Measurements from ENCODE around the gene MPND. TPM values are rescaled to one million over a fixed set of nuclear protein-coding genes. Genes with fewer than 3 reads are reported as not detected.

MPND gene
- total and polyA plus RNA-seq, 5 donors from 2014 or later: 4.9 to 12.2 (median 5.9) TPM

- Mint-ChIP-seq H3K36me3 (no peaks in the 10 kb centered on the region), H3K27me3 (peaks cover 4% of the 10 kb centered on the region), H3K27ac (peak overlapping the region; percentile 88 to 91 (median 91)), H3K4me3 (peak overlapping the region; percentile 85 to 91 (median 90)), H3K4me1 (peaks cover 0 to 51% (median 11%) of the 10 kb centered on the region in 4 donors), H3K9me3 (peaks cover 0 to 2% (median 0%) of the 10 kb centered on the region in 7 donors)
- peak overlapping the region; percentile 44 for H3K4me3 ChIP-seq (ENCODE audit: low read depth, low read length)
- ATAC-seq (ENCODE audit: low read depth in 2 of 2) (peak in 1 of 2 donors; percentile 17), DNase-seq (no peak)
- H3K4me1 ChIP-seq (ENCODE audit: control insufficient read depth, insufficient read depth, low read length, poor library complexity, severe bottlenecking): peaks cover 15% of the 10 kb centered on the region
- H3K9me3 ChIP-seq (ENCODE audit: control insufficient read depth in 2 of 2, low read length in 2 of 2): no peaks in the 10 kb centered on the region
- no peaks in the 10 kb centered on the region for H3K36me3 ChIP-seq (ENCODE audit: control insufficient read depth, insufficient read depth, low read length)
- no peak overlapping the region for H3K27ac ChIP-seq (ENCODE audit: insufficient read depth, low read length, poor library complexity, severe bottlenecking)
- H3K27me3 ChIP-seq (ENCODE audit: control insufficient read depth, insufficient read depth, low read length): no peaks in the 10 kb centered on the region
Observed at GRCh38 chr19:4301590-4302242, 41.6 kb upstream of the MPND start.

- peak in 1 of 2 donors; percentile 4 for ATAC-seq (ENCODE audit: low read depth in 2 of 2)
- no peaks in the 10 kb centered on the region for H3K27me3 ChIP-seq (ENCODE audit: control insufficient read depth, insufficient read depth, low read length)
- peaks cover 15% of the 10 kb centered on the region for H3K4me1 ChIP-seq (ENCODE audit: control insufficient read depth, insufficient read depth, low read length, poor library complexity, severe bottlenecking)
- Mint-ChIP-seq H3K4me1 (peaks cover 0 to 51% (median 11%) of the 10 kb centered on the region in 4 donors), H3K4me3 (peak within 1 kb of the TSS; percentile 85 to 91 (median 90)), H3K9me3 (peaks cover 0 to 2% (median 0%) of the 10 kb centered on the region in 7 donors), H3K27ac (peak within 1 kb of the TSS; percentile 88 to 91 (median 91)), H3K27me3 (peaks cover 4% of the 10 kb centered on the region), H3K36me3 (no peaks in the 10 kb centered on the region)
- H3K27ac ChIP-seq (ENCODE audit: insufficient read depth, low read length, poor library complexity, severe bottlenecking): no peak within 1 kb of the TSS
- H3K4me3 ChIP-seq (ENCODE audit: low read depth, low read length): peak within 1 kb of the TSS; percentile 44
- H3K36me3 ChIP-seq (ENCODE audit: control insufficient read depth, insufficient read depth, low read length): no peaks in the 10 kb centered on the region
- H3K9me3 ChIP-seq (ENCODE audit: control insufficient read depth in 2 of 2, low read length in 2 of 2): no peaks in the 10 kb centered on the region
- peak in 1 of 3 donors; percentile 30 for DNase-seq
Observed at GRCh38 chr19:4302243-4302640, 41.1 kb upstream of the MPND start, which contains the start of gene TMIGD2. Gene TMIGD2 (minus strand): TSS chr19:4302389. CDS start chr19:4302385, 4 bp downstream.

GRCh38 chr19:4303819-4304537, 39.4 kb upstream of the MPND start:
- H3K4me3 ChIP-seq (ENCODE audit: low read depth, low read length): no peak overlapping the region
- Mint-ChIP-seq H3K9me3 (no peaks in the 10 kb centered on the region), H3K4me1 (peaks cover 0 to 47% (median 7%) of the 10 kb centered on the region in 4 donors), H3K27ac (no peak overlapping the region), H3K36me3 (no peaks in the 10 kb centered on the region), H3K4me3 (peak overlapping the region; percentile 23 to 84 (median 51)), H3K27me3 (peaks cover 4% of the 10 kb centered on the region)
- H3K9me3 ChIP-seq (ENCODE audit: control insufficient read depth in 2 of 2, low read length in 2 of 2): no peaks in the 10 kb centered on the region
- no peaks in the 10 kb centered on the region for H3K36me3 ChIP-seq (ENCODE audit: control insufficient read depth, insufficient read depth, low read length)
- no peak for DNase-seq
- no peaks in the 10 kb centered on the region for H3K27me3 ChIP-seq (ENCODE audit: control insufficient read depth, insufficient read depth, low read length)
- no peak for ATAC-seq (ENCODE audit: low read depth in 2 of 2)
- H3K27ac ChIP-seq (ENCODE audit: insufficient read depth, low read length, poor library complexity, severe bottlenecking): no peak overlapping the region
- H3K4me1 ChIP-seq (ENCODE audit: control insufficient read depth, insufficient read depth, low read length, poor library complexity, severe bottlenecking): peaks cover 15% of the 10 kb centered on the region

GRCh38 chr19:4304538-4305256, 38.7 kb upstream of the MPND start, which contains the start of gene FSD1:
Gene FSD1 (plus strand): TSS chr19:4304598. CDS start chr19:4304747, 149 bp downstream.
- Histone ChIP-seq H3K4me1 (ENCODE audit: control insufficient read depth, insufficient read depth, low read length, poor library complexity, severe bottlenecking) (peaks cover 15% of the 10 kb centered on the region), H3K36me3 (ENCODE audit: control insufficient read depth, insufficient read depth, low read length) (no peaks in the 10 kb centered on the region), H3K9me3 (ENCODE audit: control insufficient read depth in 2 of 2, low read length in 2 of 2) (no peaks in the 10 kb centered on the region), H3K27ac (ENCODE audit: insufficient read depth, low read length, poor library complexity, severe bottlenecking) (no peak within 1 kb of the TSS), H3K27me3 (ENCODE audit: control insufficient read depth, insufficient read depth, low read length) (no peaks in the 10 kb centered on the region), H3K4me3 (ENCODE audit: low read depth, low read length) (no peak within 1 kb of the TSS)
- H3K4me3 Mint-ChIP-seq: peak within 1 kb of the TSS; percentile 23 to 84 (median 51)
- ATAC-seq (ENCODE audit: low read depth in 2 of 2) (peak; percentile 56), DNase-seq (peak; percentile 33 to 71 (median 49))
- no peaks in the 10 kb centered on the region for H3K36me3 Mint-ChIP-seq
- H3K27me3 Mint-ChIP-seq: peaks cover 4% of the 10 kb centered on the region
- peaks cover 0 to 42% (median 7%) of the 10 kb centered on the region in 4 donors for H3K4me1 Mint-ChIP-seq
- no peak within 1 kb of the TSS for H3K27ac Mint-ChIP-seq
- H3K9me3 Mint-ChIP-seq: no peaks in the 10 kb centered on the region

- no peak for ATAC-seq (ENCODE audit: low read depth in 2 of 2)
- Histone ChIP-seq H3K4me1 (ENCODE audit: control insufficient read depth, insufficient read depth, low read length, poor library complexity, severe bottlenecking) (peaks cover 15% of the 10 kb centered on the region), H3K27ac (ENCODE audit: insufficient read depth, low read length, poor library complexity, severe bottlenecking) (no peak overlapping the region), H3K27me3 (ENCODE audit: control insufficient read depth, insufficient read depth, low read length) (no peaks in the 10 kb centered on the region), H3K4me3 (ENCODE audit: low read depth, low read length) (no peak overlapping the region), H3K9me3 (ENCODE audit: control insufficient read depth in 2 of 2, low read length in 2 of 2) (no peaks in the 10 kb centered on the region), H3K36me3 (ENCODE audit: control insufficient read depth, insufficient read depth, low read length) (no peaks in the 10 kb centered on the region)
- Mint-ChIP-seq H3K27me3 (peaks cover 4% of the 10 kb centered on the region), H3K36me3 (no peaks in the 10 kb centered on the region), H3K27ac (no peak overlapping the region), H3K4me3 (peak overlapping the region in 1 of 4 donors; percentile 61), H3K9me3 (no peaks in the 10 kb centered on the region), H3K4me1 (peaks cover 0 to 40% (median 7%) of the 10 kb centered on the region in 4 donors)
- DNase-seq: no peak
Observed at GRCh38 chr19:4305257-4305612, 38.1 kb upstream of the MPND start.

GRCh38 chr19:4305659-4306058, 37.7 kb upstream of the MPND start:
- H3K27ac ChIP-seq (ENCODE audit: insufficient read depth, low read length, poor library complexity, severe bottlenecking): no peak overlapping the region
- no peak overlapping the region for H3K4me3 ChIP-seq (ENCODE audit: low read depth, low read length)
- peaks cover 0 to 36% (median 7%) of the 10 kb centered on the region in 4 donors for H3K4me1 Mint-ChIP-seq
- no peak for ATAC-seq (ENCODE audit: low read depth in 2 of 2)
- peaks cover 15% of the 10 kb centered on the region for H3K4me1 ChIP-seq (ENCODE audit: control insufficient read depth, insufficient read depth, low read length, poor library complexity, severe bottlenecking)
- H3K9me3 ChIP-seq (ENCODE audit: control insufficient read depth in 2 of 2, low read length in 2 of 2): no peaks in the 10 kb centered on the region
- H3K9me3 Mint-ChIP-seq: no peaks in the 10 kb centered on the region
- peaks cover 4% of the 10 kb centered on the region for H3K27me3 Mint-ChIP-seq
- peak overlapping the region in 1 of 3 donors; percentile 9 for H3K27ac Mint-ChIP-seq
- no peaks in the 10 kb centered on the region for H3K36me3 Mint-ChIP-seq
- no peak for DNase-seq
- H3K36me3 ChIP-seq (ENCODE audit: control insufficient read depth, insufficient read depth, low read length): no peaks in the 10 kb centered on the region
- H3K27me3 ChIP-seq (ENCODE audit: control insufficient read depth, insufficient read depth, low read length): no peaks in the 10 kb centered on the region
- H3K4me3 Mint-ChIP-seq: peak overlapping the region in 1 of 4 donors; percentile 61

- no peaks in the 10 kb centered on the region for H3K9me3 ChIP-seq (ENCODE audit: control insufficient read depth in 2 of 2, low read length in 2 of 2)
- Mint-ChIP-seq H3K4me3 (no peak overlapping the region), H3K36me3 (no peaks in the 10 kb centered on the region), H3K27ac (no peak overlapping the region), H3K27me3 (no peaks in the 10 kb centered on the region), H3K9me3 (no peaks in the 10 kb centered on the region), H3K4me1 (peaks cover 0 to 2% (median 0%) of the 10 kb centered on the region in 4 donors)
- no peak overlapping the region for H3K4me3 ChIP-seq (ENCODE audit: low read depth, low read length)
- H3K27ac ChIP-seq (ENCODE audit: insufficient read depth, low read length, poor library complexity, severe bottlenecking): no peak overlapping the region
- H3K27me3 ChIP-seq (ENCODE audit: control insufficient read depth, insufficient read depth, low read length): no peaks in the 10 kb centered on the region
- DNase-seq (no peak), ATAC-seq (ENCODE audit: low read depth in 2 of 2) (no peak)
- no peaks in the 10 kb centered on the region for H3K4me1 ChIP-seq (ENCODE audit: control insufficient read depth, insufficient read depth, low read length, poor library complexity, severe bottlenecking)
- no peaks in the 10 kb centered on the region for H3K36me3 ChIP-seq (ENCODE audit: control insufficient read depth, insufficient read depth, low read length)
Observed at GRCh38 chr19:4310247-4311121, 32.9 kb upstream of the MPND start.

Measured in CD4-positive, CD25-positive, alpha-beta regulatory T cell (primary cell).